HG03558 (cell line): Measurements from ENCODE around the gene TTC23L.

ENCODE experiments used
- ATAC-seq: cut with Tn5 transposase; IDR thresholded peaks from one replicate; pipeline ENCODE4 v1.9.1; 2021; ENCODE audit warnings: moderate number of reproducible peaks; ENCODE audit not compliant: unreplicated experiment; ENCODE audit errors: extremely low read depth

The TTC23L gene

DNA sequence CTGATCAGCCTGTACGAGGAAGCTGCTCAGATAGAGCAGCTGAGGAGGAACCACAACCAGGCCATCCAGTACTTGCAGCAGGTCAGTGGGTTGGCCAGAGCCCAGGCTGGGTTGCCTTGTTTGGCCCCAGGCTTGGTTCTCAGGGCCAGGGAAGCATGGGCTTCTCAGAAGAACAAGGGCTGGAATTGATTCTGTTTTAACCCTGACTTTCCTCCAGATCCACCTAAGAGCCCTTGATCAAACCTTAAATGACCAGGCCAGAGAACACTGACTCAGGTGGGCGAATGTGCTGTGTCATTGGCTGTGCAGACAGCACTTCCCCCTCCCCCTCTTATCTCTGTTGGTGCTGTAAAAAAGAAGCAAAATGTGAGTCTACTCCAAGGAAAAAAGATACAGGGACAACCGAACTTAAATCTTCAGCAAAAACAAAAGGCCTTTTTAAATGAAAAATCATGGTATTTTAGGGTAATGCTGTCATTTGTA lies 28.1 kb downstream of the TTC23L start:
- ATAC-seq: no peak

DNA sequence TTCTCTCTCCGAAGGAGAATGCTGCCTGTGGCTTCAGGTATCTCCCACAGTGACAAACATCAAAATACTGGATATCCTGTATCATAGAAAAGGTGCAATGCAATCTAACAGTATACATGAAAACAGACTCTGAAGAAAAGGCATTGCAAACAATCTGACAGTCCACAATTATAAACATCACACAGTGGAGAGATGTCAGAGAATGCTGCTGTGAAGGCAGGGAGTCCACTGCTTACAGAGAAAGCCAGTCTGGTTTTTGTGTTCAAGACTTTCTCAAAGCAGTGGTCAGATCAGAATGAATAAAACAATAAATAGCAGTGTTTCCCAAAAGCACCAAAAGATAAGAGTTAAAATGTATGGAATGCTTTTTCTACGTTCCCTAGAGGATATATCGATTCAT lies 28.7 kb downstream of the TTC23L start:
- no peak for ATAC-seq

DNA sequence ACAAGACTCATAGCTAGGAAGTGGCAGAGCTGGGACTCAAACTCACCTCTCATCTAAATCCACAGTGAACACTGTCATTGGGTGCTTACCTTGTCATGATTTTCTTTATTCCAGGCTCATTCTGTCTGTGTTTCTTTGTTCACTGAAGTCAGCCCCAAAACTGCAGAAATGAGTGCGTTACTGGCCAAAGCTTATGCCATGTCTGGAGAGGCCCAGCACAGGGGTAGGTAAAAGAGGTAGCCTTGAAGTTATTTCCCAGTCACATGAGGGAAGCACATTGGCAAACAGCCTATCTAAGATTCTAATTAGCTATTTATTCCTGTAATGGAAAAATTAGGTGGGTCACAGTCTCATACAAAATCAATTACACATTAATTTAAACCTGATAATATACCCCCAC lies 29.8 kb downstream of the TTC23L start:
- no peak for ATAC-seq

GRCh38 chr5:34869256-34869655 lies 30.3 kb downstream of the TTC23L start:
- no peak for ATAC-seq

DNA sequence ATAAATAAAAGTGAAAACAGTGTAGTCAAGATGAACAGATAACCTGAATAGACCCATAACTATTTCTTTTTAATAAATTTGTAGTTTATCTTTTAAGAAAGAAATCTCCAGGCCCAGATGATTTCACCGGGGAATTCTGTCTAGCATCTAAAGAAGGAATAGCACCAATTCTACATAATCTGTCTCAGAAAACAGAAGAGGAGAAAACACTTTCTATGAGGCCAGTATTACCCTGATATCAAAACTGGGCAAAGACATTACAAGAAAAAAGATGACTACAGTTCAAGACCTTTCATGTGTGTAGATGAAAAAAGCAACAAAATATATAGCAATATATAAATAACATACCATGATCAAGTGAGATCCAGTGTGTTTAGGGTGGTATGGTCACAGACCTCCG lies 31.4 kb downstream of the TTC23L start:
- no peak for ATAC-seq

DNA sequence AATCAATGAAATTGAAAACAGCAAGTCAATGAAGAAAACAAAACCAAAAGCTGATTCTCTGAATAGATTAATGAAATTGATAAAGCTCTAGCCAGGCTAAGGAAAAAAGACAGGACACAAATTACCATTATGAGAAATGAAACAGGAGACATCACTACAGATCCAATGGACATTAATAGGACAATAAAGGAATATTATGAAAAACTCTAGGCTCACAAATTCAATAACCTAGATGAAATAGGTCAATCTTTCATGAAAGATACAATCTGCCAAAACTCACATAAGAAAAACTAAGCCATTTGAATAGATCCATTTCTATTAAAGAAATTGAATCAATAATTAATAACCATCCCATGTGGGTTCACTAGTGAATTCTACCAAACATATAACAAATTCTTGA lies 37.3 kb downstream of the TTC23L start:
- ATAC-seq: no peak

GRCh38 chr5:34881246-34881645 lies 42.3 kb downstream of the TTC23L start:
- no peak for ATAC-seq

DNA sequence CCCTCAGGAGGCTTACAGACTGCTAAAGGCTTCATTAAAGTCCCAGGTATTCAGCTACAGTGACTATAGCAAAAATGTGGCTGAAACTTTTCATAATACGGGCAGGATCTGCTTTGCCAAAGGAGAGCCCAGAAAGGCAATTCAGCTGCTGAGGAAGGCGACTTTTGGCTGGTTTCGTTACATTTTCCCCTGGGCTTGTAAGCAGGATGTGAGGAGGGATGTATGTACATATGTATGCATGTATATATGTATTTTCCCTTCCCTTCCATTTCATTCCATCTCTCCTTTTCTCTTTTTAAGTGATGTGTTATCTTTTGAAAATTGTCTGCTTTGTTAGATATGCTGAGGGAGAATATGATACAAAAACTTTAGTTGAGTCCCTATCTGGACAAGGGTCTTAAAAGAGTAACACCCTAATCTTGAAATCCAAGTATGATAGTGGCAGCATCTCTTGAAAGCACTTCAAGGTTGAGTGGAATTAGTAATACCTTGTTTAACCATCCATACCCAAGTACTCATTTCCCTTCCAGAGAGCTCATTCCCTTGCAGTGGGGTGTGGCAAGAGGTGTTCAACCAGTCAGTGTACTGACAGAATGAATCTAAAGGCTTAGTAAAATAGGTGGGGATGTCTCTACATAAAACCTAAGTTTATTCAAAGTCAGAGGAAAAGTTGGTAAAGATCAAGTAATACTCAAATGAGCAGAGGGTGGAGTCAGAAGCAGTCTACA lies 47.6 kb downstream of the TTC23L start:
- no peak for ATAC-seq

- no peak for ATAC-seq
Observed at GRCh38 chr5:34889394-34889793, 50.4 kb downstream of the TTC23L start.

- ATAC-seq: no peak
Observed at GRCh38 chr5:34891981-34892380, 53.0 kb downstream of the TTC23L start.

- no peak for ATAC-seq
Observed at GRCh38 chr5:34892414-34892813, 53.5 kb downstream of the TTC23L start.

GRCh38 chr5:34894716-34895115 lies 55.8 kb downstream of the TTC23L start:
- no peak for ATAC-seq

DNA sequence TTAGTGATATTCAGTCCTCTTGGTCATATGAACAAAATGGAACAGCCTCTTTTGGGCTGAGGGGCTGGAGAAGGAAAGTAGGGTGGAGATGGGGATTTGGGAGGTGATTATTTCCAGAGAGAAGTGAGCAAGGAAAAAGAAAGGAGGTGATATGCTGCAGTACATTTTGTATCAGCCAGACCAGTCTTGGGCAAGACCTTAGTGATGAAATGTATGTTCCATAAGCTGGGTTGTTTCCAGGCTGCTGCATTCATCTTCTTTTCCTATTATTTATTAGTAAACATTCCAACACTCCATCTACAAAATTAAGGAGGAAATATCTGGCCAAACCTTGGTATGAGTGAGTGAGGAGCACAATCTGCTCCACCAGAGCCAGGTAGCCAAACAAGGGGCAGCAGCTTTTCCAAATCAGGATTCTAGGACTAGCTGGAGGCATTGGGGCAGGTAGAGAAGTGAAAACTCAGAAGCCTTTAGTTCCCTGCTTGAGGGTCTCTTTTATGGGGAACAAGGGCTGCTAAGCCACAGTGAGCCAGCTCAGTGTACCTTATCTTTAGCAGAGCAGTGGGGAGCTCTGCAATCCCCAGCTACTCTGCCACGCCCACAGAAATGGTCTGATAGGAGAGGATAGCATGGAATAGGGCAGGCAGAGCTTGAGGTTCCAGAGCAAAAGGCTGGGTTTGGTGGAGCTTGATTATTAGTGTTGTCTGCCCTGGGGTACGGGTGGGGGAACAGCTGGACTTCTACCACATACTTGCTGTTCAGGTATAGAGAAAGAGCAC lies 56.9 kb downstream of the TTC23L start:
- no peak for ATAC-seq

DNA sequence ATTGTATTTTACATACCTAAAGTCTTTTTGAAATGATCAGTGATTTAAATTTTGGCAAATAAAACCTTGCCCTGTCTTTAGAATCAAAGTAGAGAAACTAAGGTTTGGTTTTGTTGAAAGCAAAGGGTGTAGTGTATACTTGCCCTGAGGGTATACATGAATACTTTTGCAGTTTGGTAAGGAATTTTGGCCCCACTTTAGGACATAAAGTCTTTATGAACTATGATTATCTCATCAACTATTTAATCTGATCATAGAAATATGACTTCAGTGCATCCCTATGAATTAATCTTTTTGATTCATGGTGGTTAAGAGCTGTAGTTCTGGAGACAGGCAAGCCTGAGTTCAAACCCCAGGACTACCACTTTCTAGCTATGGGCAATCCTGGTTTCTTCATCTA lies 58.7 kb downstream of the TTC23L start:
- no peak for ATAC-seq

- ATAC-seq: no peak
Observed at GRCh38 chr5:34898258-34898895, 59.4 kb downstream of the TTC23L start.

DNA sequence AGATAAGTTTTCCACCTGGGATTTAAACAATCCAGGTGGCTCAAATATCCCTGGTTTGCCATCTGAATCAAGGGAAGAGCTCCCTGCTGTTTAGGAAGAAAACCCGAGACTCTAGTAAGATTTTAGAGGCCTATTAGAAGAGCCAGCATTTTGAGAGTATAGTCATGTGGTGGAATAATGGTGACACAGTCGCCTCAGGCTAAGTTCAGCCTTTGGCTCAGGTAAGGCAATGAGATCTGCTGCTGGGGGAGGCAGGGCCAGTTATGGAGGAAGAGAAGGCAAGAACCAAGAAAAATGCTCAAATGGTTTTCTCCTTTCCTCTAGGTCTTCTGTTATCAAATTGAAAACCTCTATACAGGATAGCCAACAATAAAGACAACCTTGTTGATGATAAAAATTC lies 60.1 kb downstream of the TTC23L start:
- no peak for ATAC-seq

GRCh38 chr5:34900652-34901051 lies 61.7 kb downstream of the TTC23L start:
- no peak for ATAC-seq

DNA sequence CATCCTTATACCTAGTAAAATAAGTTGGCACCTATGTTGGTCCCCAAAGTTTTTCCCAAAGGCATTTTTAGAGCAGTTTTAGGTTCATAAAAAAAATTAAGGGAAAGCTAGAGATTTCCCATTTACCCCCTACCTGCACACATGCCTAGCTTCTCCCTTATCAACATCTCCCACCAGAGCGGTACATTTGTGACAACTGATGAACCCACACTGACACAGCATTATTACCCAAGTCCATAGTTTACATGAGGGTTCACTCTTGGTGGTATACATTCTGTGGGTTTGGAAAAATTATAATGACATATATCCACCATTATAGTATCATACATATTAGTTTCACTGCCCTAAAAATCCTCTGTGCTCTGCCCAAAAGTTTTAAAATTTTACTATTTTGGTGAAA lies 64.3 kb downstream of the TTC23L start:
- ATAC-seq: no peak

DNA sequence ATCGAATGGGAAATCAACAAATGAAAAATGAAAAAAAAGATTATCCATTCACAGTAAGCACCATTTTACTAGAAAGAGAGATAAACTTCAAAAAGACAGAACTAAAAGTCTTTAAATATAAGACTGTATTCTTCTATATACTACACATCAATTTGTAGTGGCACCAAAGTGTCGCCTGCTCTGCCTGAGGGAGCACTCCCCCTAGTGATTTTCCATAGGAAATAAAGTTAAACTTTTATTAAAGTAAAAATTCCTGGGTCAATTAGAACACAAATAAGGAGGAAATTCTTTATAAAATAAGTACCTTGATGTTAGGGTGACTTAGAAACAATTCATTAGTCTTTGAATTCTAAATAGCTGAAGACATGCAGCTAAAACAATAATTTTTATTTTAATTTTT lies 66.6 kb downstream of the TTC23L start:
- ATAC-seq: no peak

DNA sequence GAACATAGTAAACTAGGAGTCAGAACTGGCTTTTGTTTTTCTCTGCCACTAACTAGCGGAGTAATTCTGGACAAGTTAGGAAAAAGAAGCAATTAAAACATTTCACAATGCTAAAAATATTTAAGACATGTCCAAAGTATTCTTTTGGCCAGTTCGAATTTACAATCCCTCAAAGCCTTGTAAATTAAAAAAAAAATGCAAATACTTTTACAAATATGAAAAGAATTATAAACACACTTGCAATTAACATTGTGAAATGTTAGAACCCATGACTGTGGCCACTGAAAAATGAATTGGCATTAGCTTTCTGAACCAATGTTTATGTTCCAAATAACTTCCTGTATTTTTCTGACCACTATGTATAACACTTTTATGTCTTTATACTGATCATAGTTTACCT lies 74.1 kb downstream of the TTC23L start:
- no peak for ATAC-seq

DNA sequence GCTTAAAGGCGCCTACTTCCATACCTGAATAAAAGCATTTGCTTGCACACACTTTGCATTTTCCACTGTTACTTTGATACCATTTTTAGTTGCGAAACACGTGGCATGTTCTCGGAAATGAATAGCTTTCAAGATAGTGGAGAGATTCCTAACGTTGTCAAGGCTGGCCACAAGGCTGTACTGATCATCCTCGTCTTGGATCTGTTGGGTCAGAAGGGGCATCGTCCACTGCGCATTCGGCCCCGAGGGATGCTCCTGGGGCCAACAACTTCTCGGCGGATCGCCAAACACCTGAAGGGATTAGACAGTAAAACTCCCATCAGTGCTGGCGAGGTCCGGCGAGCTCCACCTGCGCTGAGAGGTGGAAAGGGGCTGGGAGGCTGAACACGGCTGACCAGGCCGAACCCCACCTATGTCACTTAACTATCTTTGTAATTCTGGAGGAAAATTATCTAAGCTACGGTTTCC lies 75.7 kb downstream of the TTC23L start:
- peak; percentile 5 for ATAC-seq
